ENCODE data around the gene PCDHGB2.
A peak's percentile ranks its signal among the peaks of the same experiment; 100 is the strongest.
"Not testable (repeated sequence)": the region's sequence is repeated elsewhere in the genome, so short reads cannot be mapped to it uniquely, and the experiment has no call there.

The PCDHGB2 gene

GRCh38 chr5:141371572-141372475, 12.0 kb downstream of the PCDHGB2 start:
- Histone ChIP-seq H3K9ac (ENCODE audit: low read depth, low read length) (no peak overlapping the region), H3K27me3 (ENCODE audit: insufficient read depth, low read length) (no peaks in the 10 kb centered on the region), H3K36me3 (ENCODE audit: insufficient read depth, low read length) (no peaks in the 10 kb centered on the region), H3K4me3 (ENCODE audit: low read length) (no peak overlapping the region), H3K4me1 (ENCODE audit: insufficient read depth, low read length) (no peaks in the 10 kb centered on the region), H3K9me3 (ENCODE audit: insufficient read depth, low read depth, low read length) (peaks cover 68% of the 10 kb centered on the region), H3K27ac (ENCODE audit: low read depth, low read length) (no peak overlapping the region)
- 96% methylated on average over 69 of the region's 69 CpGs for WGBS

GRCh38 chr5:141373673-141374317, 14.0 kb downstream of the PCDHGB2 start, which contains the start of gene PCDHGA6:
Gene PCDHGA6 (plus strand): TSS chr5:141373891. CDS start chr5:141374084, 193 bp downstream.
- no peaks in the 10 kb centered on the region for H3K27me3 ChIP-seq (ENCODE audit: insufficient read depth, low read length)
- 96% methylated on average over 27 of the region's 27 CpGs for WGBS
- peak within 1 kb of the TSS; percentile 24; the same call in 1 of the 2 replicates for H3K4me3 ChIP-seq (ENCODE audit: low read length)
- no peaks in the 10 kb centered on the region for H3K36me3 ChIP-seq (ENCODE audit: insufficient read depth, low read length)
- H3K4me1 ChIP-seq (ENCODE audit: insufficient read depth, low read length): no peaks in the 10 kb centered on the region
- no peak within 1 kb of the TSS for H3K27ac ChIP-seq (ENCODE audit: low read depth, low read length)
- H3K9me3 ChIP-seq (ENCODE audit: insufficient read depth, low read depth, low read length): peaks cover 67% of the 10 kb centered on the region
- H3K9ac ChIP-seq (ENCODE audit: low read depth, low read length): no peak within 1 kb of the TSS

- H3K9ac ChIP-seq (ENCODE audit: low read depth, low read length): no peak overlapping the region
- no peaks in the 10 kb centered on the region for H3K4me1 ChIP-seq (ENCODE audit: insufficient read depth, low read length)
- peaks cover 64% of the 10 kb centered on the region for H3K9me3 ChIP-seq (ENCODE audit: insufficient read depth, low read depth, low read length)
- WGBS: 97% methylated on average over 14 of the region's 14 CpGs
- no peak overlapping the region for H3K27ac ChIP-seq (ENCODE audit: low read depth, low read length)
- H3K36me3 ChIP-seq (ENCODE audit: insufficient read depth, low read length): no peaks in the 10 kb centered on the region
- H3K4me3 ChIP-seq (ENCODE audit: low read length): no peak overlapping the region
- H3K27me3 ChIP-seq (ENCODE audit: insufficient read depth, low read length): no peaks in the 10 kb centered on the region
Observed at GRCh38 chr5:141374627-141375026, 14.8 kb downstream of the PCDHGB2 start.

- 96% methylated on average over 38 of the region's 48 CpGs for WGBS
- H3K36me3 ChIP-seq (ENCODE audit: insufficient read depth, low read length); H3K27ac ChIP-seq (ENCODE audit: low read depth, low read length); H3K27me3 ChIP-seq (ENCODE audit: insufficient read depth, low read length); H3K4me1 ChIP-seq (ENCODE audit: insufficient read depth, low read length); H3K9ac ChIP-seq (ENCODE audit: low read depth, low read length); H3K4me3 ChIP-seq (ENCODE audit: low read length): not testable (repeated sequence)
- H3K9me3 ChIP-seq (ENCODE audit: insufficient read depth, low read depth, low read length): peaks cover 60% of the 10 kb centered on the region
Observed at GRCh38 chr5:141375444-141376155, 15.8 kb downstream of the PCDHGB2 start.

GRCh38 chr5:141382469-141383294, 22.9 kb downstream of the PCDHGB2 start, which contains the start of gene PCDHGA7:
Gene PCDHGA7 (plus strand): TSS chr5:141382742. CDS start chr5:141382900, 158 bp downstream.
- Histone ChIP-seq H3K4me1 (ENCODE audit: insufficient read depth, low read length) (no peaks in the 10 kb centered on the region), H3K27ac (ENCODE audit: low read depth, low read length) (no peak within 1 kb of the TSS), H3K4me3 (ENCODE audit: low read length) (no peak within 1 kb of the TSS), H3K9me3 (ENCODE audit: insufficient read depth, low read depth, low read length) (peaks cover 44% of the 10 kb centered on the region; the same call in 1 of the 2 replicates), H3K9ac (ENCODE audit: low read depth, low read length) (no peak within 1 kb of the TSS), H3K36me3 (ENCODE audit: insufficient read depth, low read length) (0 out of 2 replicates have a peak, but pooled peaks cover 3% of the 10 kb centered on the region), H3K27me3 (ENCODE audit: insufficient read depth, low read length) (no peaks in the 10 kb centered on the region)
- 96% methylated on average over 37 of the region's 37 CpGs for WGBS

- H3K4me3 ChIP-seq (ENCODE audit: low read length): no peak overlapping the region
- H3K27me3 ChIP-seq (ENCODE audit: insufficient read depth, low read length): no peaks in the 10 kb centered on the region
- 0 out of 2 replicates have a peak, but pooled peaks cover 3% of the 10 kb centered on the region for H3K36me3 ChIP-seq (ENCODE audit: insufficient read depth, low read length)
- no peak overlapping the region for H3K9ac ChIP-seq (ENCODE audit: low read depth, low read length)
- peaks cover 46% of the 10 kb centered on the region for H3K9me3 ChIP-seq (ENCODE audit: insufficient read depth, low read depth, low read length)
- H3K4me1 ChIP-seq (ENCODE audit: insufficient read depth, low read length): no peaks in the 10 kb centered on the region
- 95% methylated on average over 21 of the region's 21 CpGs for WGBS
- H3K27ac ChIP-seq (ENCODE audit: low read depth, low read length): no peak overlapping the region
Observed at GRCh38 chr5:141383345-141383744, 23.6 kb downstream of the PCDHGB2 start.

- WGBS: 96% methylated on average over 43 of the region's 43 CpGs
- Histone ChIP-seq H3K4me1 (ENCODE audit: insufficient read depth, low read length) (no peaks in the 10 kb centered on the region), H3K27me3 (ENCODE audit: insufficient read depth, low read length) (no peaks in the 10 kb centered on the region), H3K27ac (ENCODE audit: low read depth, low read length) (no peak overlapping the region), H3K9me3 (ENCODE audit: insufficient read depth, low read depth, low read length) (peaks cover 59% of the 10 kb centered on the region), H3K9ac (ENCODE audit: low read depth, low read length) (no peak overlapping the region), H3K36me3 (ENCODE audit: insufficient read depth, low read length) (peaks cover 9% of the 10 kb centered on the region; the same call in 1 of the 2 replicates), H3K4me3 (ENCODE audit: low read length) (no peak overlapping the region)
Observed at GRCh38 chr5:141384471-141385267, 24.9 kb downstream of the PCDHGB2 start.

GRCh38 chr5:141387557-141388311, 27.9 kb downstream of the PCDHGB2 start, which contains the start of gene PCDHGB4:
Gene PCDHGB4 (plus strand): TSS chr5:141387698. CDS start chr5:141387885, 187 bp downstream.
- Histone ChIP-seq H3K36me3 (ENCODE audit: insufficient read depth, low read length) (peaks cover 19% of the 10 kb centered on the region; the same call in 1 of the 2 replicates), H3K9me3 (ENCODE audit: insufficient read depth, low read depth, low read length) (peaks cover 77% of the 10 kb centered on the region), H3K4me3 (ENCODE audit: low read length) (peak within 1 kb of the TSS; percentile 59)
- H3K9ac ChIP-seq (ENCODE audit: low read depth, low read length); H3K27ac ChIP-seq (ENCODE audit: low read depth, low read length); H3K4me1 ChIP-seq (ENCODE audit: insufficient read depth, low read length); H3K27me3 ChIP-seq (ENCODE audit: insufficient read depth, low read length): not testable (repeated sequence)
- 79% methylated on average over 18 of the region's 40 CpGs for WGBS

GRCh38 chr5:141388661-141389060, 28.9 kb downstream of the PCDHGB2 start:
- Histone ChIP-seq H3K27me3 (ENCODE audit: insufficient read depth, low read length) (no peaks in the 10 kb centered on the region), H3K36me3 (ENCODE audit: insufficient read depth, low read length) (peaks cover 28% of the 10 kb centered on the region; the same call in 1 of the 2 replicates), H3K4me1 (ENCODE audit: insufficient read depth, low read length) (no peaks in the 10 kb centered on the region), H3K9me3 (ENCODE audit: insufficient read depth, low read depth, low read length) (peaks cover 77% of the 10 kb centered on the region), H3K9ac (ENCODE audit: low read depth, low read length) (no peak overlapping the region), H3K27ac (ENCODE audit: low read depth, low read length) (no peak overlapping the region), H3K4me3 (ENCODE audit: low read length) (peak overlapping the region; percentile 12; the same call in 1 of the 2 replicates)
- 94% methylated on average over 10 of the region's 10 CpGs for WGBS
